ENCODE data around the gene RSKR.

- TF ChIP-seq CTCF (IDR thresholded peaks at IDR 0.05) = no peak
- TF ChIP-seq POLR2A (IDR thresholded peaks at IDR 0.05) = no peak
Observed at GRCh38 chr17:28573521-28573920, 40.5 kb downstream of the RSKR start.
